ENCODE results near the gene ARPP19.

DNA sequence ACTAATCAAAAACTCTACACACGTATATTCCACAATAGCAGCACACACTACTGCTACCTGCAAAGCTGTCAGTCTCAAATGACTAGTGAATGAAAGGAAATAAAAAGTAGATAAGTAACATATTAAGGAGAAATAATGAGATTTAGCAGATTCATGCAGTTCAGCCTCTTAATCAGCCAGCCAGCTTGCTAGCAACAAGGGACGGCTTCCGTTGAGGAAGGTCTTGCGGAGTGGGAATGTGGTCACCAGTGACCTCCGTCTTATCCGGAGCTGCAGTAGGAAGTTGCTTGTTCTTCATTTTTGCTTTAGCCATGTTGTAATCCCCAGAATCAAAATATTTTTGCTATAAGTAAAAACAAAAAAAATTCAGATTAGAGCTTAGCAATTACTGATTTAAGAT, 17.1 kb downstream of the ARPP19 start:
- TF ChIP-seq POLR2AphosphoS5 (IDR thresholded peaks at IDR 0.05; ENCODE audit: low read depth, low read length): no peak
- no peak for TF ChIP-seq POLR2A (IDR thresholded peaks at IDR 0.05; ENCODE audit: low read depth, low read length)
- no peak for TF ChIP-seq TAF1 (IDR thresholded peaks at IDR 0.05; ENCODE audit: low read depth, low read length)
- no peak for TF ChIP-seq SPI1 (IDR thresholded peaks at IDR 0.05; ENCODE audit: low read depth, low read length)
